Measurements from ENCODE around the gene XPC. TPM values are rescaled to one million over a fixed set of nuclear protein-coding genes. Genes with fewer than 3 reads are reported as not detected.

Gene XPC
- total RNA-seq, 4 donors from 2014 or later = 27.6 to 73.0 (median 34.4) TPM

- H3K36me3 ChIP-seq = peaks cover 0 to 43% of the 10 kb centered on the region in 2 donors
- no peaks in the 10 kb centered on the region for H3K27me3 ChIP-seq
- WGBS, 2 donors (ENCODE audit: low coverage in 1 of 2) = 86 to 95% methylated on average over 1 to 3 of the region's 4 CpGs
- H3K27ac ChIP-seq = no peak overlapping the region
- no peak overlapping the region for H3K4me3 ChIP-seq
- H3K9me3 ChIP-seq = no peaks in the 10 kb centered on the region
- no peak for ATAC-seq
- TF ChIP-seq CTCF (IDR thresholded peaks at IDR 0.05) (no peak), POLR2A (IDR thresholded peaks at IDR 0.05) (no peak), POLR2AphosphoS5 (IDR thresholded peaks at IDR 0.05) (no peak), EP300 (IDR thresholded peaks at IDR 0.05) (no peak)
- H3K4me1 ChIP-seq = no peaks in the 10 kb centered on the region
These were observed 16.5 kb upstream of the XPC start for GRCh38 chr3:14194865-14195264.

- TF ChIP-seq POLR2A (IDR thresholded peaks at IDR 0.05) = no peak
- TF ChIP-seq CTCF (IDR thresholded peaks at IDR 0.05) = no peak
- TF ChIP-seq POLR2AphosphoS5 (IDR thresholded peaks at IDR 0.05) = no peak
- TF ChIP-seq EP300 (IDR thresholded peaks at IDR 0.05) = no peak
- H3K36me3 ChIP-seq = peaks cover 5 to 57% of the 10 kb centered on the region in 2 donors
- H3K4me3 ChIP-seq = no peak overlapping the region
- no peaks in the 10 kb centered on the region for H3K9me3 ChIP-seq
- no peak for ATAC-seq
- 51 to 67% methylated on average over 4 of the region's 4 CpGs for WGBS, 2 donors (ENCODE audit: low coverage in 1 of 2)
- H3K27me3 ChIP-seq = no peaks in the 10 kb centered on the region
- no peak overlapping the region for H3K27ac ChIP-seq
- H3K4me1 ChIP-seq = no peaks in the 10 kb centered on the region
These were observed 9.8 kb upstream of the XPC start for GRCh38 chr3:14188041-14188754.

DNA sequence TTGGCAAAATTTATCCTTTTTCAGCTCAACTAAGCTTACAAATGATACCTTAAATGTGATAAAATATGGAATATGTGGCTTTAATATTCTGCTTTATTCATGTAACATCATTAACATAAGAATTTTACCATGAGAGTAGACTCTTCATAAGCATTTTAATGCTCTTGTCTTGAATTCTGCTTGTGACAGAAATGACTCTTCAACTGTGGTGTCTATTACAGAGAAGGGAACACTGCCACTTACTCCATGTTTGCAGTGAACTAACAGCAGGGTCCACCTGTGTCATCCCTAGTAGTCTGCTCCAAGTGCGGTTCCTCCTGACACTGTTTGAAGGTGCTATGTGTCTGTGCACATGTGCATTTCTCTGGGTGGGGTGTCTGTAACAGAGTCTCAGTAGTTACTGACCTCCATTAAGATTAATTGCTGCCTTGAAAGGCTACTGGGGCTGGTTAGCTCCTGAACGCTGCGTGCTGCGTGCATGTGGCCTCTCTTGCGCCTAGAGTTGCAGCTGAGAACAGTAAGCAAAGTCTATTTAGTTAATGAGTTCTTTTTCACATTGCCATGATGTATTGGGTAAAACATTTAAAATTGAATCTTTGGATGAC is 8.6 kb upstream of the XPC start:
- 79 to 96% methylated on average over 3 to 5 of the region's 5 CpGs for WGBS, 2 donors (ENCODE audit: low coverage in 1 of 2)
- peaks cover 5 to 70% of the 10 kb centered on the region in 2 donors for H3K36me3 ChIP-seq
- H3K4me1 ChIP-seq = peaks cover 0 to 8% (median 0%) of the 10 kb centered on the region in 3 donors
- TF ChIP-seq EP300 (IDR thresholded peaks at IDR 0.05) = no peak
- TF ChIP-seq POLR2A (IDR thresholded peaks at IDR 0.05) = no peak
- no peak for TF ChIP-seq CTCF (IDR thresholded peaks at IDR 0.05)
- TF ChIP-seq POLR2AphosphoS5 (IDR thresholded peaks at IDR 0.05) = no peak
- H3K27me3 ChIP-seq = no peaks in the 10 kb centered on the region
- no peak overlapping the region for H3K27ac ChIP-seq
- no peak overlapping the region for H3K4me3 ChIP-seq
- no peaks in the 10 kb centered on the region for H3K9me3 ChIP-seq
- ATAC-seq = no peak

DNA sequence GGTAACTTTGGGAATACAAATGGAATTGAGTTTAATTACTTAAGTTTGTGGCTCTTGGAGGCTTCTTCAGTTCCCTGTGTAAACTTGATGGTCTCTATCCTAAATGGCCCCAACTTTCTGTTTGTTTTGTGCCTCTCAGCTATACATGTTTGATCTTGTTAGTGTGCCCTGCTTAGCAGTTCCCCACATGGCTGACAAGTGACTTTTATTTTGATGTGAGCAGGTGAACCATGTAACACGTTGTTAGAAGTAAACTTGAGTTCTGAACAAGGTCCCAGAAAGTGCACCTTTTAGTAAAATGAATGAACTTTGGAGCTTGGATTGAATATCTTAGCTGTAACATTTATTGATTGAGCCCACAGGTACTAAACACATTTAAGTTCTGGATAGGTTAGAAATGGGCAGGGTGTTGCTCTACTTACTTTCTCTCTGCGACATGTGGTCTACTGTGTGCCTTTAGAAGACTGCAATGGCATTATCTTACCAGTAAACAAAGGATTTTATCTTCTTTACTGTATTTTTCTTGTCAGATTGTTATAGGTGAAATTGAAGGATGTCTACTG is 4.7 kb upstream of the XPC start:
- no peak for ATAC-seq
- H3K27me3 ChIP-seq = no peaks in the 10 kb centered on the region
- peaks cover 4 to 24% (median 7%) of the 10 kb centered on the region in 3 donors for H3K4me1 ChIP-seq
- H3K36me3 ChIP-seq = peaks cover 5 to 66% of the 10 kb centered on the region in 2 donors
- no peak overlapping the region for H3K27ac ChIP-seq
- 35 to 78% methylated on average over 1 to 2 of the region's 2 CpGs for WGBS, 2 donors (ENCODE audit: low coverage in 1 of 2)
- H3K4me3 ChIP-seq = no peak overlapping the region
- TF ChIP-seq CTCF (IDR thresholded peaks at IDR 0.05) (no peak), POLR2A (IDR thresholded peaks at IDR 0.05) (no peak), EP300 (IDR thresholded peaks at IDR 0.05) (no peak), POLR2AphosphoS5 (IDR thresholded peaks at IDR 0.05) (no peak)
- no peaks in the 10 kb centered on the region for H3K9me3 ChIP-seq
